Right cardiac atrium (tissue), 5 donors: ENCODE results near the gene UBAP1L. TPM values are rescaled to one million over a fixed set of nuclear protein-coding genes. Genes with fewer than 3 reads are reported as not detected.
"Not testable (repeated sequence)": the region's sequence is repeated elsewhere in the genome, so short reads cannot be mapped to it uniquely, and the experiment has no call there.

Experiments used
- ATAC-seq, 2 donors: fragments of 200-7000 bp; cut with Tn5 transposase; one replicate each; pipeline versions ENCODE4 v1.8.0 to v1.9.1; 2020; ENCODE audit warnings: moderate library complexity in 2 of 2, mild to moderate bottlenecking in 1 of 2
- DNase-seq, 3 donors: peaks; one replicate each; pipeline ENCODE4 v3.0.0-alpha.2; 2020
- H3K27ac ChIP-seq: one replicate; pipeline ENCODE4 v1.5.1; 2013; ENCODE audit warnings: mild to moderate bottlenecking, low read length, control low read depth, moderate library complexity
- H3K27me3 ChIP-seq: one replicate; pipeline ENCODE4 v1.6.1; 2013; ENCODE audit not compliant: control insufficient read depth, insufficient read depth
- H3K4me1 ChIP-seq: one replicate; pipeline ENCODE4 v1.6.1; 2013; ENCODE audit warnings: low read length; ENCODE audit not compliant: control insufficient read depth, insufficient read depth
- H3K4me3 ChIP-seq: one replicate; pipeline ENCODE4 v1.5.1; 2013; ENCODE audit warnings: low read length, control low read depth
- H3K9me3 ChIP-seq: one replicate; pipeline ENCODE4 v1.6.1; 2013; ENCODE audit warnings: low read length; ENCODE audit not compliant: control insufficient read depth
- WGBS: extraction: QIAGEN DNeasy Blood & Tissue Kit; methylation state at CpG from one replicate; pipeline ENCODE4 v1.1.7; 2013; 5-methylcytosine and 5-hydroxymethylcytosine counted together
- intact Hi-C, 4 donors: fragments of 100-400 bp; cut with DNase I; formaldehyde crosslinking; loops; one replicate each; pipeline versions ENCODE4 v1.11.0 to v1.14.0; 2022 to 2023
- long read RNA-seq, 4 donors: library from polyadenylated mRNA; unstranded; transcript quantifications; one replicate each; pipeline ENCODE4 v2.0.0, GENCODE V29; 2020 to 2021
- polyA plus RNA-seq: library from polyadenylated mRNA; stranded (reverse); fragments of 200-250 nt; gene quantifications from one replicate; pipeline ENCODE4 v1.2.3, GENCODE V29; 2013
- total RNA-seq, 4 donors: library from RNA; stranded (reverse); fragmentation: NEBNext Ultra II Directional; extraction: Animal tissue kit (Norgen Biotek cat#: 25700); gene quantifications; one replicate each; pipeline ENCODE4 v1.2.1, GENCODE V29; 2021
- donor health status: healthy with polysubstance abuse.
- donor health status: DM: no; HTN: yes; CAD: no.
- donor health status: DM: no; HTN: no; CAD: no.
- donor health status: DM: no; HTN: yes; CAD: no; lungs with severe emphysema.
- donor health status: DM: yes; HTN: yes; CAD: no.

UBAP1L gene
- total RNA-seq (1 to 10 TPM; 1.7 to 2.5 (median 1.8) TPM), polyA plus RNA-seq (1.4 TPM)
- long read RNA-seq, donor 1, full-length matches to known transcripts, result 2 of 3 reads
- long read RNA-seq, donor 1, partial matches to known transcripts, result 0 of 3 reads
- long read RNA-seq, donor 1, other reads (novel, unspliced or antisense), result 1 of 3 reads
- long read RNA-seq, donor 2, partial matches to known transcripts, result 0 of 1 reads
- long read RNA-seq, donor 2, other reads (novel, unspliced or antisense), result 1 of 1 reads
- long read RNA-seq, donor 3, full-length matches to known transcripts, result 3 of 4 reads
- long read RNA-seq, donor 3, partial matches to known transcripts, result 0 of 4 reads
- long read RNA-seq, donor 3, other reads (novel, unspliced or antisense), result 1 of 4 reads
- long read RNA-seq, donor 4, result 0 reads

GRCh38 chr15:65115086-65115485 is at the start of gene UBAP1L:
Gene UBAP1L, minus strand, starts transcription at chr15:65115200. Its CDS starts 8,985 bp downstream, at chr15:65106215.
- no peak for ATAC-seq
- 87% methylated on average over 2 of the region's 2 CpGs for WGBS
- DNase-seq, result no peak
- intact Hi-C loops, result no loop called here
- Histone ChIP-seq H3K27me3 (no peaks in the 10 kb centered on the region), H3K9me3 (no peaks in the 10 kb centered on the region), H3K4me3 (no peak within 1 kb of the TSS), H3K27ac (no peak within 1 kb of the TSS), H3K4me1 (no peaks in the 10 kb centered on the region)

GRCh38 chr15:65164139-65164538 is 49.1 kb upstream of the UBAP1L start:
- DNase-seq (no peak), ATAC-seq (no peak)
- H3K4me3 ChIP-seq, result no peak overlapping the region
- intact Hi-C loops, result no loop called here
- peaks cover 1% of the 10 kb centered on the region for H3K4me1 ChIP-seq
- 82% methylated on average over 1 of the region's 1 CpG for WGBS
- H3K27me3 ChIP-seq, result no peaks in the 10 kb centered on the region
- H3K27ac ChIP-seq, result no peak overlapping the region
- no peaks in the 10 kb centered on the region for H3K9me3 ChIP-seq

- no peaks in the 10 kb centered on the region for H3K9me3 ChIP-seq
- WGBS, result 79% methylated on average over 4 of the region's 4 CpGs
- intact Hi-C loops, result no loop called here
- no peaks in the 10 kb centered on the region for H3K27me3 ChIP-seq
- H3K27ac ChIP-seq, result no peak overlapping the region
- no peak for ATAC-seq
- H3K4me3 ChIP-seq, result no peak overlapping the region
- no peak for DNase-seq
- peaks cover 1% of the 10 kb centered on the region for H3K4me1 ChIP-seq
Measured at GRCh38 chr15:65163041-65163440, 48.0 kb upstream of the UBAP1L start.

DNA sequence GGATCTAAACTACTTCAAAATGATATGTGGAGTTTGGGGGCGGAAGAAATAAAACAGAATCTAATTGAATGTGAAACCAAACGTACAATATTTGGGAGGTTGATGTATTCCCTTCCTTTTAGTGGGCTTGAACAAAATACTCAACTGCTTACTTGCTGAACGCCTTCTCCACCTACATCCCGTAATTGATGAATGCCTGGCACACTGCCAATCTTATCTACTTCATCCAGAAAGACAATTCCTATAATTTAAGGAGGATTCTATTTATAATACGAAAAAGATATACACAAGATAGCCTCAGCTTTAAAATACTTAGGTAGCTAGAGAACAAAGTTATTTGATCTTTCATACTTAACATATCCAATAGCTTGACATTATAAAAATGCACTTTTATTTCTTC is 41.7 kb upstream of the UBAP1L start:
- no peak for DNase-seq
- Histone ChIP-seq H3K27me3 (no peaks in the 10 kb centered on the region), H3K4me3 (no peak overlapping the region), H3K9me3 (no peaks in the 10 kb centered on the region), H3K4me1 (no peaks in the 10 kb centered on the region), H3K27ac (no peak overlapping the region)
- no peak for ATAC-seq
- intact Hi-C loops, result no loop called here
- WGBS, result 63% methylated on average over 5 of the region's 5 CpGs

DNA sequence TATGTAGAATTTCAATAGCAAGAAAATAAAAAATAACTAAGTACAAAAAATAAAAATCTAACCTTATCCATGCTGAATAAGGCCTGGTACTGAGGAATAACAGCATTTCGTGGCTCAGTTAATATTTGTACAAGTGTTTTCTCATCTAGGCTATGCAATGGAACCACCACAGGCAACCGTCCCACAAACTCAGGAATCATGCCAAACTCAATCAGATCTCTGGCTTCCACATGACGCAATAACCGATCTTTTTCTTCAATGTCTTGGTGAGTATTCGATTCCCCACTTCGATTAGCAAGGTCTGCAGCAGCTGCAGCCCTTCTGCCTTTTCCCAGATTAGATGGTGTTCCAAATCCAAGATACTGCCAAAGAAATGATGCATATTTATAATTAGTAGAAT is 39.7 kb upstream of the UBAP1L start:
- Histone ChIP-seq H3K9me3 (no peaks in the 10 kb centered on the region), H3K4me3 (no peak overlapping the region), H3K27me3 (no peaks in the 10 kb centered on the region), H3K27ac (no peak overlapping the region), H3K4me1 (no peaks in the 10 kb centered on the region)
- intact Hi-C loops, result no loop called here
- ATAC-seq (no peak), DNase-seq (no peak)
- WGBS, result 84% methylated on average over 6 of the region's 6 CpGs

- Histone ChIP-seq H3K27ac (no peak overlapping the region), H3K4me3 (no peak overlapping the region), H3K9me3 (no peaks in the 10 kb centered on the region), H3K27me3 (no peaks in the 10 kb centered on the region), H3K4me1 (no peaks in the 10 kb centered on the region)
- no peak for DNase-seq
- no peak for ATAC-seq
- intact Hi-C loops, result no loop called here
- WGBS, result 87% methylated on average over 3 of the region's 3 CpGs
Measured at GRCh38 chr15:65147902-65148301, 32.9 kb upstream of the UBAP1L start.

DNA sequence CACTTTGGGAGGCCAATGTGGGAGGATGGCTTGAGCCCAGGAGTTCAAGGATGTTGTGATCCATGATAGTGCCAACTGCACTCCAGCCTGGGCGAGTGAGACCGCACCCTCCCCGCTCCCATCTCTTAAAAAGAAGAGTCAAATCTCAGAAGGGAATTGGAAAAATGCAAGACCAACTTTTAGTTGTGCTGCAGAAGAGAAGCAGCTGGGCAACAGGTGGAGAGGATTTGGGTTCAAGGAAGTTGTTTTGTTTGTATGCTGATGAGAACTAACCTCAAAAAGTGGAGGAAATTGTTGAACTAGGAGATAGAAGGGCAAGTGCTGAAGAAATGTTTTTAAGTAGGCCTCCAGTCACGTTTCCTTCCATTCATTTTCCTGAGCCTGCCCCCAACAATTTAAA is 31.4 kb upstream of the UBAP1L start:
- H3K4me3 ChIP-seq, result no peak overlapping the region
- no peaks in the 10 kb centered on the region for H3K27me3 ChIP-seq
- no peak for ATAC-seq
- H3K4me1 ChIP-seq, result no peaks in the 10 kb centered on the region
- intact Hi-C loops, result no loop called here
- no peak overlapping the region for H3K27ac ChIP-seq
- peak in 1 of 3 donors; percentile 16 for DNase-seq
- WGBS, result 86% methylated on average over 4 of the region's 4 CpGs
- H3K9me3 ChIP-seq, result no peaks in the 10 kb centered on the region

DNA sequence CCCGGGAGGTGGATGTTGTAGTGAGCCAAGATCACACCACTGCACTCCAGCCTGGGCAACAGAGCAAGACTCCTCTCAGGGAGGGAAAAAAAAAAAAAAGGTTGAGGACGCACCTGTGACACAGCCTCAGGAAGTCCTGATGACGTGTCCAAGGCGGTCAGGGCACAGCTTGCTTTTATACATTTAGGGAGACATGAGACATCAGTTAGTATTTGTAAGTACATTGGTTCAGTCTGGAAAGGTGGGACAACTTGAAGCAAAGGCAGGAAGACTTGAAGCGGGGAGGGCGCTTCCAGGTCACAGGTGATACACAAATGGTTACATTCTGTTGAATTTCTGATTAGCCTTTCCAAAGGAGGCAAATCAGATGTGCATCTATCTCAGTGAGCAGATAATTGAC is 23.6 kb upstream of the UBAP1L start:
- intact Hi-C loops, H3K27ac ChIP-seq, H3K27me3 ChIP-seq, H3K4me3 ChIP-seq, DNase-seq, H3K4me1 ChIP-seq, ATAC-seq, H3K9me3 ChIP-seq: not testable (repeated sequence)
- WGBS, result 94% methylated on average over 6 of the region's 6 CpGs

DNA sequence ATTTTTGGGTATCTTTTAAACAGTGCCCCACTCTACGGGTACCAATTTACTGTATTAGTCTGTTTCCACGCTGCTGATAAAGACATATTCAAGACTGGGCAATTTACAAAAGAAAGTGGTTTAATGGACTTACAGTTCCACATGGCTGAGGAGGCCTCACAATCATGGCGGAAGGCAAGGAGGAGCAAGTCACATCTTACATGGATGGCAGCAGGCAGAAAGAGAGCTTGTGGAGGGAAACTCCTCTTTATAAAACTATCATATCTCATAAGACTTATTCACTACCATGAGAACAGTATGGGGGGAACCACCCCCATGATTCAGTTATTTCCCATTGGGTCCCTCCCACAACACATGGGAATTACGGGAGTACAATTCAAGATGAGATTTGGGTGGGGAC is 22.9 kb upstream of the UBAP1L start:
- ATAC-seq, H3K9me3 ChIP-seq, H3K27ac ChIP-seq, DNase-seq, intact Hi-C loops, H3K4me3 ChIP-seq, H3K27me3 ChIP-seq, H3K4me1 ChIP-seq: not testable (repeated sequence)
- 94% methylated on average over 4 of the region's 4 CpGs for WGBS

DNA sequence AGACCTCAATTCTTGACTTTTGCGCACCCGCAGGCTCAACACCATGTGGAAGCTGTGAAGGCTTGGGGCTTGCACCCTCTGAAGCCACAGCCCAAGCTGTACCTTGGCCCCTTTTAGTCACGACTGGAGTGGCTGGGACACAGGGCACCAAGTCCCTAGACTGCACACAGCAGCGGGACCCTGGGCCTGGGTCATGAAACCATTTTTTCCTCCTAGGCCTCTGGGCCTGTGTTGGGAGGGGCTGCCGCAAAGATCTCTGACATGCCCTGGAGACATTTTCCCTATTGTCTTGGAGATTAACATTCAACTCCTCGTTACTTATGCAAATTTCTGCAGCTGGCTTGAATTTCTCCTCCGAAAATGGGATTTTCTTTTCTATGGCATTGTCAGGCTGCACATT is 22.1 kb upstream of the UBAP1L start:
- H3K4me1 ChIP-seq, DNase-seq, H3K4me3 ChIP-seq, H3K9me3 ChIP-seq, H3K27me3 ChIP-seq, ATAC-seq, intact Hi-C loops, H3K27ac ChIP-seq: not testable (repeated sequence)
- whole genome bisulfite sequencing, result 92% methylated on average over 7 of the region's 7 CpGs

- DNase-seq, result peak in 1 of 3 donors; percentile 38
- ATAC-seq, result peak in 1 of 2 donors; percentile 7
- no peak overlapping the region for H3K4me3 ChIP-seq
- intact Hi-C loops, result no loop called here
- H3K27me3 ChIP-seq, result no peaks in the 10 kb centered on the region
- no peak overlapping the region for H3K27ac ChIP-seq
- peaks cover 3% of the 10 kb centered on the region for H3K4me1 ChIP-seq
- 92% methylated on average over 8 of the region's 8 CpGs for whole genome bisulfite sequencing
- no peaks in the 10 kb centered on the region for H3K9me3 ChIP-seq
Measured at GRCh38 chr15:65134538-65134937, 19.5 kb upstream of the UBAP1L start.
